Brain microvascular endothelial cell (primary cell): Measurements from ENCODE around the gene SURF2.

Experiments used
- DNase-seq: peaks from one replicate; pipeline ENCODE4 v3.0.0-alpha.2; 2020
- H3K27ac ChIP-seq: fragments of 250-450 bp; sonication (Bioruptor Pico); 2 replicates; pipeline ENCODE4 v1.5.1; 2020; ENCODE audit warnings: mild to moderate bottlenecking, moderate library complexity
- H3K27me3 ChIP-seq: fragments of 250-450 bp; sonication (Bioruptor Pico); replicated peaks from 2 replicates; pipeline ENCODE4 v1.5.1; 2020; ENCODE audit warnings: mild to moderate bottlenecking
- H3K36me3 ChIP-seq: fragments of 250-450 bp; sonication (Bioruptor Pico); replicated peaks from 2 replicates; pipeline ENCODE4 v1.5.1; 2020; ENCODE audit warnings: mild to moderate bottlenecking
- H3K4me3 ChIP-seq: 2 replicates; pipeline ENCODE4 v1.5.1; 2011; ENCODE audit warnings: low read depth, mild to moderate bottlenecking, control low read depth, low read length, moderate library complexity
- in situ Hi-C: cut with HindIII; loops from 2 replicates; pipeline ENCODE4 v1.10.0; 2017; ENCODE audit warnings: low sequenced_read_pairs, low pct_ligation_motif_present
- TF ChIP-seq, protein P1 (sequence below): IDR thresholded peaks from 2 replicates; pipeline ENCODE4 v1.5.1; 2011; ENCODE audit warnings: low read depth, mild to moderate bottlenecking, moderate library complexity, low read length, control low read depth, inconsistent platforms; ENCODE audit errors: missing control alignments

The SURF2 gene

DNA sequence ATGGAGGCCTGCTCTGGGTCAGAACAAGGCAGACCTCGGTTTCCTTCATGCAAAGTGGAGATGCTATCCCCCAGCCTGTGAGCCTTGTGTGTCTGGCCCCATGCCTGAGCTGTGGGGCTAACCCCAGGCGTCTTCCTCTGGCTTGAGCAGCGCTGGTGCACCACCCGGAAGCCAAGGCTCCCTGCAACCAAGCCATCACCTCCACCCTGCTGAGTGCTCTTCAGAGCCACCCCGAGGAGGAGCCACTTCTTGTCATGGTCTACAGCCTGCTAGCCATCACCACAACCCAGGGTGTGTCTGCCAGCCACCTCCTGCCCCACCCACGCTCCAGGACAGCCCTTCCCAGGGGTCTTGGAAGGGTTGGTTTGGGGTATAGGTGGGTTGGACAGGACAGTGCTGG, 45.2 kb downstream of the SURF2 start:
- DNase-seq: no peak

DNA sequence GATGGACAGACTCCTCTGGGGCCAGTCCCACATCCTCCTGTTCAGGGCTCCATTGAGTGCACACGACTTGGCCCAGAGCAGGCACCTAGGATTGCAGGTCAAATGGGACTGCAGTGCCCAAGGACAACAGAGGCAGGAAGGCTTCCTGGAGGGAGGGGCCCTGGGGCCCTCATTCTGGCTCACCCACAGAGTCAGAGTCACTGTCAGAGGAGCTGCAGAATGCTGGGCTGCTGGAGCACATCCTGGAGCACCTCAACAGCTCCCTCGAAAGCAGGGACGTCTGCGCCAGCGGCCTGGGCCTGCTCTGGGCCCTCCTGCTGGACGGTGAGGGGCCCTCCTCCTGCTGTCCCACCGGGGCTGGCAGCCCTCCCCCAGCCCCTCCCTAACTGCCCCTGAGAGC, 46.3 kb downstream of the SURF2 start:
- Histone ChIP-seq H3K27ac (no peak overlapping the region), H3K36me3 (peaks cover 24% of the 10 kb centered on the region)

More for the DNA sequence above, 45.2 kb downstream of the SURF2 start:
- in situ Hi-C loops: no loop called here
- peaks cover 14% of the 10 kb centered on the region for H3K36me3 ChIP-seq
- H3K27me3 ChIP-seq: no peaks in the 10 kb centered on the region
- no peak overlapping the region for H3K4me3 ChIP-seq
- no peak overlapping the region for H3K27ac ChIP-seq
- TF ChIP-seq, protein P1, sequence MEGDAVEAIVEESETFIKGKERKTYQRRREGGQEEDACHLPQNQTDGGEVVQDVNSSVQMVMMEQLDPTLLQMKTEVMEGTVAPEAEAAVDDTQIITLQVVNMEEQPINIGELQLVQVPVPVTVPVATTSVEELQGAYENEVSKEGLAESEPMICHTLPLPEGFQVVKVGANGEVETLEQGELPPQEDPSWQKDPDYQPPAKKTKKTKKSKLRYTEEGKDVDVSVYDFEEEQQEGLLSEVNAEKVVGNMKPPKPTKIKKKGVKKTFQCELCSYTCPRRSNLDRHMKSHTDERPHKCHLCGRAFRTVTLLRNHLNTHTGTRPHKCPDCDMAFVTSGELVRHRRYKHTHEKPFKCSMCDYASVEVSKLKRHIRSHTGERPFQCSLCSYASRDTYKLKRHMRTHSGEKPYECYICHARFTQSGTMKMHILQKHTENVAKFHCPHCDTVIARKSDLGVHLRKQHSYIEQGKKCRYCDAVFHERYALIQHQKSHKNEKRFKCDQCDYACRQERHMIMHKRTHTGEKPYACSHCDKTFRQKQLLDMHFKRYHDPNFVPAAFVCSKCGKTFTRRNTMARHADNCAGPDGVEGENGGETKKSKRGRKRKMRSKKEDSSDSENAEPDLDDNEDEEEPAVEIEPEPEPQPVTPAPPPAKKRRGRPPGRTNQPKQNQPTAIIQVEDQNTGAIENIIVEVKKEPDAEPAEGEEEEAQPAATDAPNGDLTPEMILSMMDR: no peak

DNA sequence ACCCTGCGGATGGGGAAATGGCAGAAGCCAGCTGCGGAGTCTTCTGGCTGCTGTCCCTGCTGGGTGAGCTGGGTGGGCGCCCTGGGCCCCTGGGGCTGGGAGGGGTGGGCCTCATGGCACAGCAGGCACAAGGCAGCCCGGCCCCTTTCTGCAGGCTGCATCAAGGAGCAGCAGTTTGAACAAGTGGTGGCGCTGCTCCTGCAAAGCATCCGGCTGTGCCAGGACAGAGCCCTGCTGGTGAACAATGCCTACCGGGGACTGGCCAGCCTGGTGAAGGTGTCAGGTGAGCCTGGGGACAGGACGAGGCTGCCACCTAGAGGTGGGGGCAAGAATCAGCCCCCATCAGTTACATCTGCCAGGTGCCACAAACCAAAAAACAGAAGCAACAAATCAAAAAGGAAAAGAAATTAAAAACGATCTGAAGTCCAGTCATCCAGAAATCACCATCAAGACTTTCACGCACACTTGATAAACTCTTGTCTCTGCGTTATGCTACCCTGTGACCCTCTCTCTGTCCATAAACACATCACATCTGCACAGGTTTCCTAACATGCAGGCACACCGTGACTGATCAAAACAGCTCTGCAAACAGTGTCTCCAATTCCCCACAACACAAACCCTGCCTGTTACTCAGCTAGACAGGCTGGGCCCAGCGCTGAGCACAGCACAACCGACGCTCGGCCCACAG, 47.6 kb downstream of the SURF2 start:
- Histone ChIP-seq H3K27ac (no peak overlapping the region), H3K4me3 (no peak overlapping the region), H3K27me3 (no peaks in the 10 kb centered on the region), H3K36me3 (peaks cover 27% of the 10 kb centered on the region)
- DNase-seq: no peak
- in situ Hi-C loops: no loop called here
- TF ChIP-seq, protein P1: peak; percentile 68

More for the DNA sequence above, 46.3 kb downstream of the SURF2 start:
- in situ Hi-C loops: no loop called here
- H3K27me3 ChIP-seq: no peaks in the 10 kb centered on the region
- no peak overlapping the region for H3K4me3 ChIP-seq
- TF ChIP-seq, protein P1: no peak
- no peak for DNase-seq

DNA sequence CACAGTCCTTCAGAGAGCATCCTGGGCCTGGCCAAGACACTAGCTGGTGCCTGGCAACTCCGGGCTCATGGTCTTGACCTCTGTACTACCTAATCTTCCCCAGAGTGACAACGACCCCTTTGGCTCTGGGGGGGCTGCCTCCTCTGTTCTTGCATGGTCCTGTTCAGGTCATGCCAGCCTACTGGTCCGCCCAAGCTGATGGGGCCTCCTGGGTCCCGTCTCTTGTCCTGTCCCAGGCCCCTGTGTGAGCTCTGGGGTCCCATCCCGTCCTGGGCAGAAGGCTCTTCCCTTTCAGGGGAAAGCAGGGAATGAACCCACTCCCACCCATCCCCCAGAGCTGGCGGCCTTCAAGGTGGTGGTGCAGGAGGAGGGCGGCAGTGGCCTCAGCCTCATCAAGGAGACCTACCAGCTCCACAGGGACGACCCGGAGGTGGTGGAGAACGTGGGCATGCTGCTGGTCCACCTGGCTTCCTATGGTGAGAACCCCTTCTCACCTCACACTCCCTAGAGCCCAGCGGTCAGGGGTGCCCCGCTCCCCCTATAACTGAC, 48.2 kb downstream of the SURF2 start:
- TF ChIP-seq, protein P1: no peak
- Histone ChIP-seq H3K27ac (no peak overlapping the region), H3K4me3 (no peak overlapping the region), H3K36me3 (peaks cover 27% of the 10 kb centered on the region), H3K27me3 (no peaks in the 10 kb centered on the region)
- no peak for DNase-seq
- in situ Hi-C loops: no loop called here

DNA sequence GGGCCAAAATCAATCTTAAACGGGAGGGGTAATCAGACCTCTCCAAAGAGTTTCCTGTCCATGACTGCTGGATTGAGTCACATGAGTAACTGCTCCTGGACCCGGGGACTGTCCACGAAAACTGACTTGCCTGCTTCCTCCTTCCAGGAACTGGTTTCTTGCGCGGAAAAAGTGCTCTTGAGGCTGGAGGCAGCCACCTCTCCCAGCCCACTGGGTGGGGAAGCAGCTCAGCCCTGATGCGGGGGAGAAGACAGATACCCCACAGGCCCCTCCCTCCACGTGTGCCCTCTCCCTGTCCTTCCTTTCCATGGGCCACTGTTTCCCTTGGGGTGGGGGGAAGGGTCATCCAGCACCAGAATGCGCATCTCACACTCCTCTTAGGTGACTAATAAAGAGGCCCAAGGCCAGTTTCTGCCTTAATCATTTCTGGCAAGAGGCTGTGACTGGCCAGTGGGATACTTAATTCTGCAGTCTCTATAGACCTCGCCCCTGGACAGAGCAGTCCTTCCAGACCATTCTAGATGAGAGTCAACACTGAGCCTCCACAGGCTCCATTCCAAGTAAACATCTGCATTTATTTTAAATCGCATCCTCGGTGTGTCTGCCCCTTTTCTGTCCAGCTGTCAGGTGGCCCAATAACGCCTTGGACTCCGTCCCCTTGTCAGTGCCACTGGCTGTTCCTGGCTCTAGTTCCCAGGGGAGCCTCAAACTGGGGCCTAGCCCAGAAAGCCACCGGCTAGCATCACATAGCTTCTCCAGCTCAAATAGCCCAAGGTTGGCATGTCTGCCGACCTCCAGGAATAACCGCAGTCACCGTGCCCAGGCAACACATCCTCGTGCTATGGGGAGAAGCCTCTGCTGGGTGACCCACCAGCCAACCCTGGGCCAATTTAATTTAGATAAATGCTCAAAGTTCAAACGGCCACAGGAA, 49.4 kb downstream of the SURF2 start:
- no peak for DNase-seq
- in situ Hi-C loops: no loop called here

More for the DNA sequence above, 49.4 kb downstream of the SURF2 start:
- Histone ChIP-seq H3K36me3 (peaks cover 36% of the 10 kb centered on the region), H3K4me3 (no peak overlapping the region), H3K27ac (no peak overlapping the region), H3K27me3 (no peaks in the 10 kb centered on the region)
- TF ChIP-seq, protein P1: no peak
